ENCODE results near the gene OR10A6.

- TF ChIP-seq, protein P1, sequence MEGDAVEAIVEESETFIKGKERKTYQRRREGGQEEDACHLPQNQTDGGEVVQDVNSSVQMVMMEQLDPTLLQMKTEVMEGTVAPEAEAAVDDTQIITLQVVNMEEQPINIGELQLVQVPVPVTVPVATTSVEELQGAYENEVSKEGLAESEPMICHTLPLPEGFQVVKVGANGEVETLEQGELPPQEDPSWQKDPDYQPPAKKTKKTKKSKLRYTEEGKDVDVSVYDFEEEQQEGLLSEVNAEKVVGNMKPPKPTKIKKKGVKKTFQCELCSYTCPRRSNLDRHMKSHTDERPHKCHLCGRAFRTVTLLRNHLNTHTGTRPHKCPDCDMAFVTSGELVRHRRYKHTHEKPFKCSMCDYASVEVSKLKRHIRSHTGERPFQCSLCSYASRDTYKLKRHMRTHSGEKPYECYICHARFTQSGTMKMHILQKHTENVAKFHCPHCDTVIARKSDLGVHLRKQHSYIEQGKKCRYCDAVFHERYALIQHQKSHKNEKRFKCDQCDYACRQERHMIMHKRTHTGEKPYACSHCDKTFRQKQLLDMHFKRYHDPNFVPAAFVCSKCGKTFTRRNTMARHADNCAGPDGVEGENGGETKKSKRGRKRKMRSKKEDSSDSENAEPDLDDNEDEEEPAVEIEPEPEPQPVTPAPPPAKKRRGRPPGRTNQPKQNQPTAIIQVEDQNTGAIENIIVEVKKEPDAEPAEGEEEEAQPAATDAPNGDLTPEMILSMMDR (optimal IDR thresholded peaks at IDR 0.05 in 1 of 3, IDR thresholded peaks at IDR 0.05 in 1 of 3, conservative IDR thresholded peaks at IDR 0.05 in 1 of 3; ENCODE audit: extremely low read depth in 1 of 3, insufficient read depth in 2 of 3, low read length in 3 of 3): no peak
- no peak for TF ChIP-seq EZH2 (IDR thresholded peaks at IDR 0.05; ENCODE audit: low read length)
Measured at GRCh38 chr11:7977232-7977917, 46.3 kb upstream of the OR10A6 start.
